CD4-positive, alpha-beta T cell (primary cell): ENCODE measurements around the gene MELTF. TPM values are rescaled to one million over a fixed set of nuclear protein-coding genes. Genes with fewer than 3 reads are reported as not detected.
A peak's percentile ranks its signal among the peaks of the same experiment; 100 is the strongest.

ENCODE experiments used
- ATAC-seq: fragments of 200-7000 bp; cut with Tn5 transposase; one replicate; pipeline ENCODE4 v1.10.0; 2022; ENCODE audit warnings: mild to moderate bottlenecking; ENCODE audit not compliant: poor library complexity
- CTCF ChIA-PET: fragments of 350-600 bp; sonication (Branson Sonifier 250); formaldehyde crosslinking; loops from one replicate; lab custom pipeline; 2021; ENCODE audit warnings: antibody characterized with exemption, inconsistent platforms; lab: Charles Lee
- POLR2A ChIA-PET: fragments of 350-600 bp; sonication (Branson Sonifier 250); formaldehyde crosslinking; loops from one replicate; lab custom pipeline; 2021; ENCODE audit warnings: antibody characterized with exemption, inconsistent platforms; lab: Charles Lee
- DNase-seq, 14 experiments: peaks; one replicate each; pipeline ENCODE4 v3.0.0-alpha.2; 2013 to 2020; ENCODE audit warnings: mixed read lengths in 2 of 14
- H3K27ac ChIP-seq, 2 donors: one replicate each; pipeline versions ENCODE4 v1.5.1 to v1.7.0; 2013; ENCODE audit warnings: low read length in 2 of 2, low read depth in 1 of 2, mild to moderate bottlenecking in 1 of 2
- H3K27me3 ChIP-seq, 2 experiments: 1 replicate in 1 of 2; 2 replicates in 1 of 2; pipeline versions ENCODE4 v1.6.1 to v1.7.0; 2013; ENCODE audit warnings: low read length in 2 of 2, control low read depth in 1 of 2, mild to moderate bottlenecking in 1 of 2, moderate library complexity in 1 of 2; ENCODE audit not compliant: insufficient read depth in 2 of 2, control insufficient read depth in 1 of 2
- H3K36me3 ChIP-seq: one replicate; pipeline ENCODE4 v1.6.1; 2013; ENCODE audit warnings: low read length, control low read depth; ENCODE audit not compliant: insufficient read depth
- H3K4me1 ChIP-seq: one replicate; pipeline ENCODE4 v1.6.1; 2013; ENCODE audit warnings: low read length, control low read depth; ENCODE audit not compliant: insufficient read depth
- H3K4me3 ChIP-seq: one replicate; pipeline ENCODE4 v1.5.1; 2013; ENCODE audit warnings: mild to moderate bottlenecking, low read length, moderate library complexity
- H3K9me3 ChIP-seq, 2 experiments: 1 replicate in 1 of 2; 2 replicates in 1 of 2; pipeline versions ENCODE4 v1.6.1 to v1.7.0; 2013; ENCODE audit warnings: low read length in 2 of 2, mild to moderate bottlenecking in 2 of 2, control low read depth in 1 of 2, moderate library complexity in 1 of 2; ENCODE audit not compliant: control insufficient read depth in 1 of 2, insufficient read depth in 1 of 2
- H3K27ac Mint-ChIP-seq: one replicate; pipeline ENCODE4 v1.8.0; 2020; ENCODE audit warnings: mixed read lengths
- H3K27me3 Mint-ChIP-seq: one replicate; pipeline ENCODE4 v1.8.0; 2021; ENCODE audit warnings: mixed read lengths
- H3K36me3 Mint-ChIP-seq: one replicate; pipeline ENCODE4 v1.8.0; 2021; ENCODE audit warnings: low read depth, mixed read lengths
- H3K4me1 Mint-ChIP-seq: one replicate; pipeline ENCODE4 v1.8.0; 2021; ENCODE audit warnings: low read depth, mixed read lengths
- H3K4me3 Mint-ChIP-seq: one replicate; pipeline ENCODE4 v1.8.0; 2020; ENCODE audit warnings: mild to moderate bottlenecking, mixed read lengths
- H3K9me3 Mint-ChIP-seq: one replicate; pipeline ENCODE4 v1.8.0; 2020; ENCODE audit warnings: mixed read lengths
- CTCF ChIP-seq: fragments of 200-600 bp; IDR thresholded peaks from one replicate; pipeline ENCODE4 v1.8.0; 2022; ENCODE audit warnings: antibody characterized with exemption, mild to moderate bottlenecking
- intact Hi-C, 2 experiments: fragments of 100-400 bp; cut with DNase I in 1 of 2; cut with micrococcal nuclease in 1 of 2; formaldehyde crosslinking; loops; one replicate each; pipeline versions ENCODE4 v1.15.1 to v1.9.0; 2023 to 2025; cut with DNase I, micrococcal nuclease
- total RNA-seq, 174 experiments: library from RNA in 2 of 174; stranded (reverse) in 2 of 174; gene quantifications; one replicate each; pipeline ENCODE4 v1.2.3 and lab custom pipeline; 2021 to 2026

The MELTF gene
- total RNA-seq, 2 experiments from 2014 or later: 0.89 to 1.2 TPM

- peak; percentile 61 for TF ChIP-seq CTCF
Measured at GRCh38 chr3:196969660-196970546, 59.7 kb downstream of the MELTF start.

GRCh38 chr3:196969134-196969659 lies 60.4 kb downstream of the MELTF start:
- Histone ChIP-seq H3K27me3 (peaks cover 0 to 6% of the 10 kb centered on the region in 2 experiments), H3K27ac (no peak overlapping the region), H3K4me3 (peak overlapping the region; percentile 52), H3K4me1 (peaks cover 11% of the 10 kb centered on the region), H3K36me3 (no peaks in the 10 kb centered on the region), H3K9me3 (no peaks in the 10 kb centered on the region)
- ChIA-PET POLR2A (interaction anchor here (1.9 kb wide), 1 partner anchor 27 kb away, joined by 10 read pairs; the partner anchor contains the start of gene NCBP2), CTCF (interaction anchor here (0.7 to 1.5 kb wide), 10 partner anchors 9 to 284 kb away, joined by 3 to 7 read pairs (median 4); partner anchors contain the start of genes NCBP2 and SENP5)
- no peak for TF ChIP-seq CTCF
- ATAC-seq: peak; percentile 52
- no peaks in the 10 kb centered on the region for H3K9me3 Mint-ChIP-seq
- H3K4me1 Mint-ChIP-seq: peaks cover 11% of the 10 kb centered on the region
- intact Hi-C loops: loop anchor here in 1 of 2 experiments (2.0 kb wide), 1 partner anchor 26 kb away; the partner anchor contains the start of gene NCBP2
- peak overlapping the region; percentile 87 for H3K4me3 Mint-ChIP-seq
- H3K27me3 Mint-ChIP-seq: peaks cover 19% of the 10 kb centered on the region
- DNase-seq: peak in 9 of 14 experiments; percentile 19 to 71 (median 30)
- no peaks in the 10 kb centered on the region for H3K36me3 Mint-ChIP-seq
- H3K27ac Mint-ChIP-seq: no peak overlapping the region

More at GRCh38 chr3:196969660-196970546, 59.7 kb downstream of the MELTF start:
- peaks cover 11% of the 10 kb centered on the region for H3K4me1 ChIP-seq
- Mint-ChIP-seq H3K4me3 (peak overlapping the region; percentile 85), H3K4me1 (peaks cover 11% of the 10 kb centered on the region), H3K27ac (peak overlapping the region; percentile 51), H3K36me3 (no peaks in the 10 kb centered on the region), H3K9me3 (no peaks in the 10 kb centered on the region), H3K27me3 (peaks cover 19% of the 10 kb centered on the region)
- ChIA-PET POLR2A (interaction anchor here (1.9 kb wide), 1 partner anchor 28 kb away, joined by 10 read pairs; the partner anchor contains the start of gene NCBP2), CTCF (interaction anchor here (0.7 to 1.5 kb wide), 10 partner anchors 8 to 285 kb away, joined by 3 to 7 read pairs (median 4); partner anchors contain the start of genes NCBP2 and SENP5)
- intact Hi-C loops: loop anchor here (1.0 to 2.0 kb wide), 4 partner anchors 27 to 433 kb away; partner anchors contain the start of gene NCBP2 (in 1 of the 2)
- H3K4me3 ChIP-seq: peak overlapping the region; percentile 52
- ATAC-seq (peak; percentile 70), DNase-seq (peak in 13 of 14 experiments; percentile 37 to 89 (median 56))
- peaks cover 0 to 6% of the 10 kb centered on the region in 2 experiments for H3K27me3 ChIP-seq
- no peak overlapping the region for H3K27ac ChIP-seq
- H3K36me3 ChIP-seq: no peaks in the 10 kb centered on the region
- no peaks in the 10 kb centered on the region for H3K9me3 ChIP-seq
